ENCODE results near the gene ULK3. TPM values are rescaled to one million over a fixed set of nuclear protein-coding genes. Genes with fewer than 3 reads are reported as not detected.

Gene ULK3
- total RNA-seq, 1 donor from 2014 or later, result 37.3 TPM

GRCh38 chr15:74790080-74790916 is 52.7 kb downstream of the ULK3 start:
- Mint-ChIP-seq H3K4me1 (ENCODE audit: low read depth) (peaks cover 14% of the 10 kb centered on the region), H3K4me3 (ENCODE audit: low read depth) (no peak overlapping the region), H3K27ac (no peak overlapping the region), H3K36me3 (ENCODE audit: insufficient read depth) (no peaks in the 10 kb centered on the region), H3K27me3 (no peaks in the 10 kb centered on the region), H3K9me3 (ENCODE audit: low read depth) (no peaks in the 10 kb centered on the region)
- TF ChIP-seq CTCF (IDR thresholded peaks at IDR 0.05; ENCODE audit: unreplicated experiment), result no peak
- DNase-seq (ENCODE audit: low spot score, unreplicated experiment), result no peak

GRCh38 chr15:74789741-74790079 is 53.2 kb downstream of the ULK3 start:
- H3K27me3 Mint-ChIP-seq, result no peaks in the 10 kb centered on the region

GRCh38 chr15:74789171-74789631 is 53.8 kb downstream of the ULK3 start:
- no peaks in the 10 kb centered on the region for H3K9me3 Mint-ChIP-seq (ENCODE audit: low read depth)
- no peak overlapping the region for H3K4me3 Mint-ChIP-seq (ENCODE audit: low read depth)
- no peaks in the 10 kb centered on the region for H3K27me3 Mint-ChIP-seq
- DNase-seq (ENCODE audit: low spot score, unreplicated experiment), result no peak
- H3K27ac Mint-ChIP-seq, result no peak overlapping the region
- peaks cover 14% of the 10 kb centered on the region for H3K4me1 Mint-ChIP-seq (ENCODE audit: low read depth)
- no peaks in the 10 kb centered on the region for H3K36me3 Mint-ChIP-seq (ENCODE audit: insufficient read depth)
- TF ChIP-seq CTCF (IDR thresholded peaks at IDR 0.05; ENCODE audit: unreplicated experiment), result no peak

More at GRCh38 chr15:74789741-74790079, 53.2 kb downstream of the ULK3 start:
- Mint-ChIP-seq H3K27ac (no peak overlapping the region), H3K4me3 (ENCODE audit: low read depth) (no peak overlapping the region), H3K4me1 (ENCODE audit: low read depth) (peaks cover 14% of the 10 kb centered on the region), H3K36me3 (ENCODE audit: insufficient read depth) (no peaks in the 10 kb centered on the region), H3K9me3 (ENCODE audit: low read depth) (no peaks in the 10 kb centered on the region)
- no peak for DNase-seq (ENCODE audit: low spot score, unreplicated experiment)
- no peak for TF ChIP-seq CTCF (IDR thresholded peaks at IDR 0.05; ENCODE audit: unreplicated experiment)

- DNase-seq (ENCODE audit: low spot score, unreplicated experiment), result no peak
- Mint-ChIP-seq H3K27me3 (no peaks in the 10 kb centered on the region), H3K4me1 (ENCODE audit: low read depth) (peaks cover 16% of the 10 kb centered on the region), H3K27ac (no peak overlapping the region), H3K9me3 (ENCODE audit: low read depth) (no peaks in the 10 kb centered on the region), H3K36me3 (ENCODE audit: insufficient read depth) (no peaks in the 10 kb centered on the region), H3K4me3 (ENCODE audit: low read depth) (no peak overlapping the region)
- no peak for TF ChIP-seq CTCF (IDR thresholded peaks at IDR 0.05; ENCODE audit: unreplicated experiment)
These were observed 54.2 kb downstream of the ULK3 start for GRCh38 chr15:74788683-74789151.

- no peaks in the 10 kb centered on the region for H3K9me3 Mint-ChIP-seq (ENCODE audit: low read depth)
- no peak overlapping the region for H3K4me3 Mint-ChIP-seq (ENCODE audit: low read depth)
- no peak overlapping the region for H3K27ac Mint-ChIP-seq
- no peak for TF ChIP-seq CTCF (IDR thresholded peaks at IDR 0.05; ENCODE audit: unreplicated experiment)
- H3K27me3 Mint-ChIP-seq, result no peaks in the 10 kb centered on the region
- H3K4me1 Mint-ChIP-seq (ENCODE audit: low read depth), result peaks cover 21% of the 10 kb centered on the region
- DNase-seq (ENCODE audit: low spot score, unreplicated experiment), result no peak
- no peaks in the 10 kb centered on the region for H3K36me3 Mint-ChIP-seq (ENCODE audit: insufficient read depth)
These were observed 54.8 kb downstream of the ULK3 start for GRCh38 chr15:74788042-74788682.
